ENCODE results near the gene ARMH3.

ARMH3 gene

GRCh38 chr10:102046095-102046494, 9.9 kb downstream of the ARMH3 start:
- no peaks in the 10 kb centered on the region for H3K27me3 ChIP-seq (ENCODE audit: control insufficient read depth, low read length)
- no peaks in the 10 kb centered on the region for H3K4me1 ChIP-seq (ENCODE audit: control insufficient read depth, low read length)
- no peaks in the 10 kb centered on the region for H3K9me2 ChIP-seq (replicated peaks; ENCODE audit: control insufficient read depth, low read length)
- H4K20me1 ChIP-seq (ENCODE audit: control insufficient read depth, insufficient read depth, low read depth, low read length), result no peaks in the 10 kb centered on the region
- no peaks in the 10 kb centered on the region for H3K36me3 ChIP-seq (ENCODE audit: control insufficient read depth, low read length)
- no peak overlapping the region for H3K4me2 ChIP-seq (ENCODE audit: low read length)
- TF ChIP-seq CTCF (IDR thresholded peaks at IDR 0.05; ENCODE audit: low read depth, low read length, poor library complexity, severe bottlenecking), result no peak
- no peak for TF ChIP-seq EZH2phosphoT487 (IDR thresholded peaks at IDR 0.05; ENCODE audit: borderline replicate concordance, low read length)
- no peak overlapping the region for H3K4me3 ChIP-seq (ENCODE audit: low read length)
- no peaks in the 10 kb centered on the region for H3K9me3 ChIP-seq (ENCODE audit: control insufficient read depth, insufficient read depth, low read length)
- peaks cover 78% of the 10 kb centered on the region for H3K79me2 ChIP-seq (ENCODE audit: control insufficient read depth, low read length)
- H3K27ac ChIP-seq (ENCODE audit: low read depth, low read length), result no peak overlapping the region
- no peaks in the 10 kb centered on the region for H3F3A ChIP-seq (ENCODE audit: control insufficient read depth, insufficient read depth)

GRCh38 chr10:102045292-102045691, 10.7 kb downstream of the ARMH3 start:
- no peaks in the 10 kb centered on the region for H3K4me1 ChIP-seq (ENCODE audit: control insufficient read depth, low read length)
- no peaks in the 10 kb centered on the region for H3K36me3 ChIP-seq (ENCODE audit: control insufficient read depth, low read length)
- no peaks in the 10 kb centered on the region for H4K20me1 ChIP-seq (ENCODE audit: control insufficient read depth, insufficient read depth, low read depth, low read length)
- H3K27me3 ChIP-seq (ENCODE audit: control insufficient read depth, low read length), result no peaks in the 10 kb centered on the region
- H3K27ac ChIP-seq (ENCODE audit: low read depth, low read length), result no peak overlapping the region
- H3K9me3 ChIP-seq (ENCODE audit: control insufficient read depth, insufficient read depth, low read length), result no peaks in the 10 kb centered on the region
- TF ChIP-seq CTCF (IDR thresholded peaks at IDR 0.05; ENCODE audit: low read depth, low read length, poor library complexity, severe bottlenecking), result no peak
- no peaks in the 10 kb centered on the region; the same call in 1 of the 2 replicates for H3F3A ChIP-seq (ENCODE audit: control insufficient read depth, insufficient read depth)
- H3K4me3 ChIP-seq (ENCODE audit: low read length), result no peak overlapping the region
- H3K4me2 ChIP-seq (ENCODE audit: low read length), result no peak overlapping the region
- no peaks in the 10 kb centered on the region for H3K9me2 ChIP-seq (replicated peaks; ENCODE audit: control insufficient read depth, low read length)
- H3K79me2 ChIP-seq (ENCODE audit: control insufficient read depth, low read length), result peaks cover 76% of the 10 kb centered on the region

GRCh38 chr10:102040305-102041050, 15.5 kb downstream of the ARMH3 start:
- H3K36me3 ChIP-seq (ENCODE audit: control insufficient read depth, low read length), result no peaks in the 10 kb centered on the region; the same call in 1 of the 2 replicates
- no peaks in the 10 kb centered on the region for H3K9me2 ChIP-seq (replicated peaks; ENCODE audit: control insufficient read depth, low read length)
- H3K4me1 ChIP-seq (ENCODE audit: control insufficient read depth, low read length), result no peaks in the 10 kb centered on the region
- no peaks in the 10 kb centered on the region for H3K9me3 ChIP-seq (ENCODE audit: control insufficient read depth, insufficient read depth, low read length)
- H3F3A ChIP-seq (ENCODE audit: control insufficient read depth, insufficient read depth), result no peaks in the 10 kb centered on the region; the same call in 1 of the 2 replicates
- no peaks in the 10 kb centered on the region for H3K27me3 ChIP-seq (ENCODE audit: control insufficient read depth, low read length)
- TF ChIP-seq CTCF (IDR thresholded peaks at IDR 0.05; ENCODE audit: low read depth, low read length, poor library complexity, severe bottlenecking), result no peak
- H4K20me1 ChIP-seq (ENCODE audit: control insufficient read depth, insufficient read depth, low read depth, low read length), result no peaks in the 10 kb centered on the region
- H3K27ac ChIP-seq (ENCODE audit: low read depth, low read length), result no peak overlapping the region
- H3K4me2 ChIP-seq (ENCODE audit: low read length), result no peak overlapping the region
- H3K4me3 ChIP-seq (ENCODE audit: low read length), result no peak overlapping the region
- H3K79me2 ChIP-seq (ENCODE audit: control insufficient read depth, low read length), result peaks cover 40% of the 10 kb centered on the region

Data from DOHH2 (cell line).